ENCODE measurements around the gene PIP5KL1. TPM values are rescaled to one million over a fixed set of nuclear protein-coding genes. Genes with fewer than 3 reads are reported as not detected.

PIP5KL1 gene
- total and polyA plus RNA-seq, 2 experiments from 2014 or later: 13.4 to 19.5 TPM

DNA sequence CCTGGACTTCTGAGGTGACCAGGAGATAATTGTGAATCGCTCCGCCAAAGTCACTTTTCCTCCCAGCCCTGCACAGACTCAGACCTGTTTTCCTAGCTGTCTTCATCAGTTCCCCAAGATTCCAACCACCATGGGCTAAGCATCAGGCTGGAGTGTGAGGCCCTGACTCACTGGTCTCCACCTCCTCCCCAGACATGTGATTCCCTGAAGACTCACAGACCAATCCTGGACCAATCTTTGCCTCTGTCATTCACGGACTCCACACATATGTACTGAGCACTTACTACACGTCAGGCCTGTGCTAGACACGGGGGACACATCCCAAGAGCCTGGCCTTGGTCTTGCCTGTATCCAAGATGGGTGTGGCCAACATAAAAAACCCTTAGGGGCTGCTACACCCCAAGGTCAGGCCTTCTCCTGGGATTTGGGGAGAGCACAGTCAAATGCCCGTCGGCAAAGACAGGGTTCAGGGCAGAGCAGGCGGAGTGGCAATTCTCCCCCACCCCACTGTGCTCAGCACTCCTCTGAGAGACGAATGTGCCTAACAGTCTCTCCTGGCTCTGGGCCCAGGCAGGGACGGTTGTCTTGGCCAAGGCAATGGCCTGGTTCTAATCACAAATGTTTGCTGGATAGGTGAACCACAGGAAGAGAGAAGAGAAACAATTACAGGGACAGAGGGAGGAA lies 38.3 kb upstream of the PIP5KL1 start:
- TF ChIP-seq CREB1 (CRISPR knock-in tag; IDR thresholded peaks at IDR 0.05; ENCODE audit: low read depth) (no peak), EZH2 (IDR thresholded peaks at IDR 0.05; ENCODE audit: low read depth, unreplicated experiment) (no peak), EZH2phosphoT487 (IDR thresholded peaks at IDR 0.05; ENCODE audit: unreplicated experiment) (no peak), ETS1 (IDR thresholded peaks at IDR 0.05) (no peak), ZNF114 (CRISPR knock-in tag; IDR thresholded peaks at IDR 0.05) (no peak), STAT1 (IDR thresholded peaks at IDR 0.05; ENCODE audit: unreplicated experiment) (no peak), NANOG (IDR thresholded peaks at IDR 0.05; ENCODE audit: borderline replicate concordance) (no peak)
- TF ChIP-seq, protein P1, sequence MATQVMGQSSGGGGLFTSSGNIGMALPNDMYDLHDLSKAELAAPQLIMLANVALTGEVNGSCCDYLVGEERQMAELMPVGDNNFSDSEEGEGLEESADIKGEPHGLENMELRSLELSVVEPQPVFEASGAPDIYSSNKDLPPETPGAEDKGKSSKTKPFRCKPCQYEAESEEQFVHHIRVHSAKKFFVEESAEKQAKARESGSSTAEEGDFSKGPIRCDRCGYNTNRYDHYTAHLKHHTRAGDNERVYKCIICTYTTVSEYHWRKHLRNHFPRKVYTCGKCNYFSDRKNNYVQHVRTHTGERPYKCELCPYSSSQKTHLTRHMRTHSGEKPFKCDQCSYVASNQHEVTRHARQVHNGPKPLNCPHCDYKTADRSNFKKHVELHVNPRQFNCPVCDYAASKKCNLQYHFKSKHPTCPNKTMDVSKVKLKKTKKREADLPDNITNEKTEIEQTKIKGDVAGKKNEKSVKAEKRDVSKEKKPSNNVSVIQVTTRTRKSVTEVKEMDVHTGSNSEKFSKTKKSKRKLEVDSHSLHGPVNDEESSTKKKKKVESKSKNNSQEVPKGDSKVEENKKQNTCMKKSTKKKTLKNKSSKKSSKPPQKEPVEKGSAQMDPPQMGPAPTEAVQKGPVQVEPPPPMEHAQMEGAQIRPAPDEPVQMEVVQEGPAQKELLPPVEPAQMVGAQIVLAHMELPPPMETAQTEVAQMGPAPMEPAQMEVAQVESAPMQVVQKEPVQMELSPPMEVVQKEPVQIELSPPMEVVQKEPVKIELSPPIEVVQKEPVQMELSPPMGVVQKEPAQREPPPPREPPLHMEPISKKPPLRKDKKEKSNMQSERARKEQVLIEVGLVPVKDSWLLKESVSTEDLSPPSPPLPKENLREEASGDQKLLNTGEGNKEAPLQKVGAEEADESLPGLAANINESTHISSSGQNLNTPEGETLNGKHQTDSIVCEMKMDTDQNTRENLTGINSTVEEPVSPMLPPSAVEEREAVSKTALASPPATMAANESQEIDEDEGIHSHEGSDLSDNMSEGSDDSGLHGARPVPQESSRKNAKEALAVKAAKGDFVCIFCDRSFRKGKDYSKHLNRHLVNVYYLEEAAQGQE (IDR thresholded peaks at IDR 0.05; ENCODE audit: unreplicated experiment): no peak
- TF ChIP-seq, protein P2, sequence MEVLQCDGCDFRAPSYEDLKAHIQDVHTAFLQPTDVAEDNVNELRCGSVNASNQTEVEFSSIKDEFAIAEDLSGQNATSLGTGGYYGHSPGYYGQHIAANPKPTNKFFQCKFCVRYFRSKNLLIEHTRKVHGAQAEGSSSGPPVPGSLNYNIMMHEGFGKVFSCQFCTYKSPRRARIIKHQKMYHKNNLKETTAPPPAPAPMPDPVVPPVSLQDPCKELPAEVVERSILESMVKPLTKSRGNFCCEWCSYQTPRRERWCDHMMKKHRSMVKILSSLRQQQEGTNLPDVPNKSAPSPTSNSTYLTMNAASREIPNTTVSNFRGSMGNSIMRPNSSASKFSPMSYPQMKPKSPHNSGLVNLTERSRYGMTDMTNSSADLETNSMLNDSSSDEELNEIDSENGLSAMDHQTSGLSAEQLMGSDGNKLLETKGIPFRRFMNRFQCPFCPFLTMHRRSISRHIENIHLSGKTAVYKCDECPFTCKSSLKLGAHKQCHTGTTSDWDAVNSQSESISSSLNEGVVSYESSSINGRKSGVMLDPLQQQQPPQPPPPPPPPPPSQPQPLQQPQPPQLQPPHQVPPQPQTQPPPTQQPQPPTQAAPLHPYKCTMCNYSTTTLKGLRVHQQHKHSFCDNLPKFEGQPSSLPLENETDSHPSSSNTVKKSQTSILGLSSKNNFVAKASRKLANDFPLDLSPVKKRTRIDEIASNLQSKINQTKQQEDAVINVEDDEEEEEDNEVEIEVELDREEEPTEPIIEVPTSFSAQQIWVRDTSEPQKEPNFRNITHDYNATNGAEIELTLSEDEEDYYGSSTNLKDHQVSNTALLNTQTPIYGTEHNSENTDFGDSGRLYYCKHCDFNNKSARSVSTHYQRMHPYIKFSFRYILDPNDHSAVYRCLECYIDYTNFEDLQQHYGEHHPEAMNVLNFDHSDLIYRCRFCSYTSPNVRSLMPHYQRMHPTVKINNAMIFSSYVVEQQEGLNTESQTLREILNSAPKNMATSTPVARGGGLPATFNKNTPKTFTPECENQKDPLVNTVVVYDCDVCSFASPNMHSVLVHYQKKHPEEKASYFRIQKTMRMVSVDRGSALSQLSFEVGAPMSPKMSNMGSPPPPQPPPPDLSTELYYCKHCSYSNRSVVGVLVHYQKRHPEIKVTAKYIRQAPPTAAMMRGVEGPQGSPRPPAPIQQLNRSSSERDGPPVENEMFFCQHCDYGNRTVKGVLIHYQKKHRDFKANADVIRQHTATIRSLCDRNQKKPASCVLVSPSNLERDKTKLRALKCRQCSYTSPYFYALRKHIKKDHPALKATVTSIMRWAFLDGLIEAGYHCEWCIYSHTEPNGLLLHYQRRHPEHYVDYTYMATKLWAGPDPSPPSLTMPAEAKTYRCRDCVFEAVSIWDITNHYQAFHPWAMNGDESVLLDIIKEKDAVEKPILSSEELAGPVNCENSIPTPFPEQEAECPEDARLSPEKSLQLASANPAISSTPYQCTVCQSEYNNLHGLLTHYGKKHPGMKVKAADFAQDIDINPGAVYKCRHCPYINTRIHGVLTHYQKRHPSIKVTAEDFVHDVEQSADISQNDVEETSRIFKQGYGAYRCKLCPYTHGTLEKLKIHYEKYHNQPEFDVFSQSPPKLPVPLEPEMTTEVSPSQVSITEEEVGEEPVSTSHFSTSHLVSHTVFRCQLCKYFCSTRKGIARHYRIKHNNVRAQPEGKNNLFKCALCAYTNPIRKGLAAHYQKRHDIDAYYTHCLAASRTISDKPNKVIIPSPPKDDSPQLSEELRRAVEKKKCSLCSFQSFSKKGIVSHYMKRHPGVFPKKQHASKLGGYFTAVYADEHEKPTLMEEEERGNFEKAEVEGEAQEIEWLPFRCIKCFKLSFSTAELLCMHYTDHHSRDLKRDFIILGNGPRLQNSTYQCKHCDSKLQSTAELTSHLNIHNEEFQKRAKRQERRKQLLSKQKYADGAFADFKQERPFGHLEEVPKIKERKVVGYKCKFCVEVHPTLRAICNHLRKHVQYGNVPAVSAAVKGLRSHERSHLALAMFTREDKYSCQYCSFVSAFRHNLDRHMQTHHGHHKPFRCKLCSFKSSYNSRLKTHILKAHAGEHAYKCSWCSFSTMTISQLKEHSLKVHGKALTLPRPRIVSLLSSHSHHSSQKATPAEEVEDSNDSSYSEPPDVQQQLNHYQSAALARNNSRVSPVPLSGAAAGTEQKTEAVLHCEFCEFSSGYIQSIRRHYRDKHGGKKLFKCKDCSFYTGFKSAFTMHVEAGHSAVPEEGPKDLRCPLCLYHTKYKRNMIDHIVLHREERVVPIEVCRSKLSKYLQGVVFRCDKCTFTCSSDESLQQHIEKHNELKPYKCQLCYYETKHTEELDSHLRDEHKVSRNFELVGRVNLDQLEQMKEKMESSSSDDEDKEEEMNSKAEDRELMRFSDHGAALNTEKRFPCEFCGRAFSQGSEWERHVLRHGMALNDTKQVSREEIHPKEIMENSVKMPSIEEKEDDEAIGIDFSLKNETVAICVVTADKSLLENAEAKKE (CRISPR knock-in tag; IDR thresholded peaks at IDR 0.05): no peak
- Histone ChIP-seq H2AFZ (no peak overlapping the region), H3K4me1 (ENCODE audit: insufficient read depth) (peaks cover 31% of the 10 kb centered on the region), H3K27me3 (ENCODE audit: insufficient read depth) (no peaks in the 10 kb centered on the region), H3K79me2 (replicated peaks; ENCODE audit: insufficient read depth) (peaks cover 98% of the 10 kb centered on the region), H3K4me3 (no peak overlapping the region), H3F3A (replicated peaks; ENCODE audit: low read depth) (0 out of 2 replicates have a peak, but pooled peaks cover 5% of the 10 kb centered on the region), H4K20me1 (replicated peaks; ENCODE audit: insufficient read depth) (peaks cover 25% of the 10 kb centered on the region), H3K36me3 (ENCODE audit: insufficient read depth) (no peaks in the 10 kb centered on the region), H3K4me2 (no peak overlapping the region), H3K27ac (ENCODE audit: low read depth) (0 out of 2 replicates have a peak overlapping the region, but pooled peaks have one; percentile 55), H3K9me2 (ENCODE audit: insufficient read depth) (no peaks in the 10 kb centered on the region)
- Mint-ChIP-seq H3K4me1 (peaks cover 82% of the 10 kb centered on the region), H3K27ac (peak overlapping the region; percentile 81; the same call in 1 of the 2 replicates), H3K9me3 (no peaks in the 10 kb centered on the region), H3K27me3 (ENCODE audit: insufficient read depth, low read depth, poor library complexity) (peaks cover 15% of the 10 kb centered on the region), H3K36me3 (ENCODE audit: low read depth) (peaks cover 3% of the 10 kb centered on the region; the same call in 2 of the 3 replicates), H3K4me3 (no peak overlapping the region; the same call in 2 of the 3 replicates)
- ATAC-seq (no peak), DNase-seq (ENCODE audit: low spot score) (no peak)
